Esophagus muscularis mucosa (tissue), 3 donors: Measurements from ENCODE around the gene RYR2.
"Not testable (repeated sequence)": the region's sequence is repeated elsewhere in the genome, so short reads cannot be mapped to it uniquely, and the experiment has no call there.

ENCODE experiments used
- EP300 ChIP-seq: sonication (generic); formaldehyde crosslinking; IDR thresholded peaks from one replicate; pipeline ENCODE4 v1.6.1; 2017; ENCODE audit warnings: antibody characterized with exemption
- TF ChIP-seq, protein P1 (sequence below), 3 experiments: fragments of 200-600 bp in 2 of 3; fragments of 450-650 bp in 1 of 3; sonication (generic) in 2 of 3; IDR thresholded peaks; one replicate each; pipeline ENCODE4 v1.5.1; 2017 to 2019; ENCODE audit warnings: antibody characterized with exemption in 3 of 3, mild to moderate bottlenecking in 2 of 3, moderate library complexity in 1 of 3

DNA sequence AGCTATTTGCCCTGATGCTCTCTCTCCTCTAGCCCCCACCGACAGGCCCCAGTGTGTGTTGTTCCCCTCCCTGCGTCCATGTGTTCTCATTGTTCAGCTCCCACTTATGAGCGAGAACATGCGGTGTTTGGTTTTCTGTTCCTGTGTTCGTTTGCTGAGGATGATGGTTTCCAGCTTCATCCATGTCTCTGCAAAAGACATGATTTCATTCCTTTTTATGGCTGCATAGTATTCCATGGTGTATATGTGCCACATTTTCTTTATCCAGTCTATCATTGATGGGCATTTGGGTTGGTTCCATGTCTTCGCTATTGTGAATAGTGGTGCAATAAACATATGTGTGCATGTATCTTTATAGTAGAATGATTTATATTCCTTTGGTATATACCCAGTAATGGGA lies 110.0 kb downstream of the RYR2 start:
- TF ChIP-seq, protein P1, sequence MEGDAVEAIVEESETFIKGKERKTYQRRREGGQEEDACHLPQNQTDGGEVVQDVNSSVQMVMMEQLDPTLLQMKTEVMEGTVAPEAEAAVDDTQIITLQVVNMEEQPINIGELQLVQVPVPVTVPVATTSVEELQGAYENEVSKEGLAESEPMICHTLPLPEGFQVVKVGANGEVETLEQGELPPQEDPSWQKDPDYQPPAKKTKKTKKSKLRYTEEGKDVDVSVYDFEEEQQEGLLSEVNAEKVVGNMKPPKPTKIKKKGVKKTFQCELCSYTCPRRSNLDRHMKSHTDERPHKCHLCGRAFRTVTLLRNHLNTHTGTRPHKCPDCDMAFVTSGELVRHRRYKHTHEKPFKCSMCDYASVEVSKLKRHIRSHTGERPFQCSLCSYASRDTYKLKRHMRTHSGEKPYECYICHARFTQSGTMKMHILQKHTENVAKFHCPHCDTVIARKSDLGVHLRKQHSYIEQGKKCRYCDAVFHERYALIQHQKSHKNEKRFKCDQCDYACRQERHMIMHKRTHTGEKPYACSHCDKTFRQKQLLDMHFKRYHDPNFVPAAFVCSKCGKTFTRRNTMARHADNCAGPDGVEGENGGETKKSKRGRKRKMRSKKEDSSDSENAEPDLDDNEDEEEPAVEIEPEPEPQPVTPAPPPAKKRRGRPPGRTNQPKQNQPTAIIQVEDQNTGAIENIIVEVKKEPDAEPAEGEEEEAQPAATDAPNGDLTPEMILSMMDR (IDR thresholded peaks at IDR 0.05): not testable (repeated sequence)
- not testable (repeated sequence) for TF ChIP-seq EP300
